ENCODE results near the gene PRKG1. TPM values are rescaled to one million over a fixed set of nuclear protein-coding genes. Genes with fewer than 3 reads are reported as not detected.

Gene PRKG1
- total and polyA plus RNA-seq, 2 of the 8 experiments (the other 6 are each of a cell fraction or from before 2014, with no cell fraction given) = 4.2 to 15.2 TPM

GRCh38 chr10:51706225-51706624 is 631.9 kb downstream of the PRKG1 start:
- Histone ChIP-seq H3K18ac (ENCODE audit: extremely low read depth, low read length) (no peak overlapping the region), H4K8ac (ENCODE audit: extremely low read depth, insufficient read depth, low read length) (no peak overlapping the region), H4K91ac (replicated peaks; ENCODE audit: insufficient read length, low read length) (no peak overlapping the region), H3K27ac (ENCODE audit: low read depth, low read length) (no peak overlapping the region), H2BK120ac (replicated peaks; ENCODE audit: low read depth, low read length) (no peak overlapping the region), H3K4me3 (ENCODE audit: extremely low read depth in 1 of 4, insufficient read depth in 2 of 4, low read depth in 3 of 4, low read length in 4 of 4) (no peak overlapping the region), H2AFZ (ENCODE audit: low read length) (no peak overlapping the region), H2BK5ac (ENCODE audit: low read depth, low read length) (no peak overlapping the region), H2BK15ac (ENCODE audit: low read length) (no peak overlapping the region), H3K4me1 (replicated peaks in 1 of 4; ENCODE audit: control insufficient read depth in 3 of 4, insufficient read depth in 4 of 4, low read length in 3 of 4) (peaks cover 0 to 7% (median under 1%) of the 10 kb centered on the region in 4 experiments; a peak in 1 of 7 replicates), H4K20me1 (replicated peaks in 1 of 2; ENCODE audit: control insufficient read depth in 1 of 2, insufficient read depth in 2 of 2, low read length in 2 of 2) (no peaks in the 10 kb centered on the region), H3K23ac (ENCODE audit: insufficient read length) (no peak overlapping the region), H3K27me3 (replicated peaks in 1 of 4; ENCODE audit: control insufficient read depth in 3 of 4, extremely low read depth in 1 of 4, insufficient read depth in 3 of 4, low read length in 3 of 4) (no peaks in the 10 kb centered on the region), H3K9me3 (ENCODE audit: insufficient read depth in 2 of 2, low read depth in 1 of 2, low read length in 1 of 2) (no peaks in the 10 kb centered on the region), H3K23me2 (ENCODE audit: low read depth, low read length) (no peaks in the 10 kb centered on the region), H2BK12ac (ENCODE audit: low read depth, low read length) (no peak overlapping the region), H3K14ac (ENCODE audit: insufficient read length) (no peak overlapping the region), H2AK5ac (ENCODE audit: low read depth, low read length) (no peak overlapping the region), H3K4me2 (ENCODE audit: insufficient read depth in 1 of 2, low read depth in 2 of 2, low read length in 2 of 2) (no peak overlapping the region), H3K56ac (replicated peaks; ENCODE audit: insufficient read length, low read depth, low read length) (no peak overlapping the region), H3K4ac (replicated peaks; ENCODE audit: insufficient read length, low read depth, low read length) (no peak overlapping the region), H4K5ac (ENCODE audit: insufficient read length, low read depth, low read length) (no peak overlapping the region), H3K79me2 (ENCODE audit: control insufficient read depth in 1 of 2, insufficient read depth in 2 of 2, low read length in 2 of 2) (no peaks in the 10 kb centered on the region), H3K36me3 (ENCODE audit: control insufficient read depth in 2 of 4, insufficient read depth in 4 of 4, low read length in 3 of 4) (no peaks in the 10 kb centered on the region), H2BK20ac (ENCODE audit: low read length) (no peak overlapping the region), H3K79me1 (ENCODE audit: low read depth, low read length) (no peaks in the 10 kb centered on the region), H3K9ac (replicated peaks in 1 of 4; ENCODE audit: extremely low read depth in 1 of 4, low read depth in 3 of 4, low read length in 3 of 4) (no peak overlapping the region)
- WGBS, 2 experiments (ENCODE audit: extremely low coverage in 1 of 2, insufficient coverage in 1 of 2, insufficient read length in 1 of 2, insufficient replicate concordance in 2 of 2, low coverage in 1 of 2, low lambda C conversion rate in 2 of 2, missing lambda C conversion rate in 1 of 2) = 87% methylated on average over 3 of the region's 3 CpGs; no CpG with 5 or more reads in 1 of the 2 experiments
- no peak for DNase-seq (ENCODE audit: low read depth in 1 of 2, low spot score in 2 of 2)
- ChIA-PET CTCF (ENCODE audit: partially characterized antibody) (interaction anchor here (0.6 kb wide), 1 partner anchor 15 kb away, joined by 3 read pairs; no protein-coding TSS in a partner anchor), POLR2A (ENCODE audit: partially characterized antibody) (no interaction called here)
- TF ChIP-seq CBX5 (IDR thresholded peaks at IDR 0.05; ENCODE audit: low read depth, low read length) (no peak), SP2 (IDR thresholded peaks at IDR 0.05; ENCODE audit: low read length) (no peak), RNF2 (IDR thresholded peaks at IDR 0.05; ENCODE audit: borderline replicate concordance, low read depth, low read length, missing control alignments, poor library complexity, severe bottlenecking) (no peak), CHD1 (IDR thresholded peaks at IDR 0.05; ENCODE audit: low read depth, low read length) (no peak), SUZ12 (IDR thresholded peaks at IDR 0.05; ENCODE audit: low read length) (no peak), BCL11A (IDR thresholded peaks at IDR 0.05; ENCODE audit: low read depth in 2 of 2, low read length in 2 of 2) (no peak), RBBP5 (IDR thresholded peaks at IDR 0.05; ENCODE audit: borderline replicate concordance, low read depth, low read length) (no peak), HDAC6 (IDR thresholded peaks at IDR 0.05; ENCODE audit: low read depth, low read length) (no peak)
- FAIRE-seq = no peak

All from H1 (cell line).